Cardiac fibroblast (primary cell): ENCODE results near the gene CCDC88A.

ENCODE experiments used
- DNase-seq, 2 donors: peaks; one replicate each; pipeline versions ENCODE4 v3.0.0 to v3.0.0-alpha.2; 2010; ENCODE audit warnings: low read depth in 2 of 2
- H3K4me3 ChIP-seq, 2 donors: replicated peaks in 1 of 2; 1 replicate in 1 of 2; 2 replicates in 1 of 2; pipeline ENCODE4 v1.5.1; 2011; ENCODE audit warnings: low read depth in 2 of 2, low read length in 2 of 2, mild to moderate bottlenecking in 2 of 2, moderate library complexity in 1 of 2
- CTCF ChIP-seq: IDR thresholded peaks from one replicate; pipeline ENCODE4 v1.5.1; 2011; ENCODE audit warnings: low read depth, mild to moderate bottlenecking, low read length, inconsistent platforms

Gene CCDC88A

DNA sequence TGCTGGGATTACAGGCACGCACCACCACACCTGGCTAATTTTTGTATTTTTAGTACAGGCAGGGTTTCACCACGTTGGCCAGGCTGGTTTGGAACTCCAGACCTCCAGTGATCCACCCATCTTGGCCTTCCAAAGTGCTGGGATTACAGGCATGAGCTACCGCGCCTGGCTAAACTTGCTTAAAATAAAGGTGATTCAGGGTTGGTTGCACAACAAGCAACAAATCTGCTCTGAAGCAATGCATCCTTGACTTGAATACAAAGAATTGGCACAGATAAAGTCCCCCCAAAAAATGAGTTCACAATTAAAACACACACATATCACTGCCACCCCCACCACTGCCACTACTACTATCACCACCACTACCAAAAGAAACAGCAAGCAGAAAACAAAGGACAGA, 34.9 kb downstream of the CCDC88A start:
- peak in 1 of 2 donors; percentile 43 for DNase-seq
- H3K4me3 ChIP-seq: no peak overlapping the region
- TF ChIP-seq CTCF: no peak

GRCh38 chr2:55371376-55371775, 48.3 kb downstream of the CCDC88A start:
- no peak for TF ChIP-seq CTCF
- DNase-seq: peak in 1 of 2 donors; percentile 38
- H3K4me3 ChIP-seq: no peak overlapping the region

DNA sequence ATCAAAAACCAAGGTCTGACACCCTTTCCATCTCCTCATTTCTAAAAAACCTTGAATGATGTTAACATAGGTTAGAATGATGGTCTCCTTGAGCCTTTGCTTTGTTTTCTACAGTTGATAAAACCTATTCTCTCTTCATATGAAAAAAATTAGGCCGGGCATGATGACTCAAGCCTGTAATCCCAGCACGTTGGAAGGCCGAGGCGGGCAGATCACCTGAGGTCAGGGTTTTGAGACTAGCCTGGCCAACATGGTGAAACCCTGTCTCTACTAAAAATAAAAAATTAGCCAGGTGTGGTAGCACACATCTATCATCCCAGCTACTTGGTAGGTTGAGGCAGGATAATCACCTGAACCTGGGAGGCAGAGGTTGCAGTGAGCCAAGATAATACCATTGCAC, 49.4 kb downstream of the CCDC88A start:
- no peak for TF ChIP-seq CTCF
- no peak for DNase-seq
- H3K4me3 ChIP-seq: no peak overlapping the region

GRCh38 chr2:55365303-55365702, 54.4 kb downstream of the CCDC88A start:
- TF ChIP-seq CTCF: no peak
- H3K4me3 ChIP-seq: no peak overlapping the region
- no peak for DNase-seq

DNA sequence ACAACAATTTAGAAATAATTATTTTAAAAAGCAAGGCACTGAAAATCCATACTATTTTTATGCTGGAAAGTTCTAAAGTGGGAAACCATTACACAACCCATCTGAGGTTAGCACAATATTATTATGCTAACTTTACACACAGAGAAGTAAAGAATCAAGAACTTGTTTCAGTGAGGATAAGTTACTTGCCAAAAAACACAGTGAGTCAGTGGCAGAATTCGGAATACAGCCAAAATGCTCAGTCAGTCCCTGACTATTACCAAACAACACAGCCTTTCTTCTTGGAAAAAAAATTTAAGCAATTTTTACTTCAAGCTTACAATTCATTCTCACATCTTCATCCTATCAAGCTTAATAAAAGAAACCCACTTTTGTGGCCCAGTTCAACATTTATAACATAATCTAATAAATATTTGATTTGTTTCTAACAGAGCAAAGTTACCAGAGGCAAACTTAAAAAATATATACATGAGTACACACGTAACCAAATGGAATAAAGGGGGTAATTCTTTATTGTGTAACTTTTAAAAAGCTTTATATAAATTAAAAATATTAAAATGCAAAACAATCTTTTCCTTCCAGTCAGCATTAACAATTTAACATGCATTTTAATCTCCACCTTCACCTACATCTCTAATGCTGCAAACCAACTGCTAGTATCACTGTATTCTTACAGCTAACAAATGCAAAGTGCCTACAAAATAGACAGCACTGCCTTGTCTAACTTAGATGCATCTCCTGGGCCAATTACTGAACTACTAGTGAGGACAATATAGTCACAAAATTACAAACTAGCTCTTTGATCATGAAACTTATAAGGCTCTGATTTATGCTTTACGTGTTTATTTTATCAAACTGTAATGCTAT, 55.2 kb downstream of the CCDC88A start:
- no peak for TF ChIP-seq CTCF
- H3K4me3 ChIP-seq: no peak overlapping the region
- peak; percentile 97 to 98 for DNase-seq

GRCh38 chr2:55363636-55364035, 56.0 kb downstream of the CCDC88A start:
- DNase-seq: no peak
- TF ChIP-seq CTCF: no peak

More at GRCh38 chr2:55363636-55364035, 56.0 kb downstream of the CCDC88A start:
- H3K4me3 ChIP-seq: no peak overlapping the region
